Esophagus (tissue), 2 donors: ENCODE measurements around the gene PRM3. TPM values are rescaled to one million over a fixed set of nuclear protein-coding genes. Genes with fewer than 3 reads are reported as not detected.

Experiments
- H3K27ac ChIP-seq, 2 donors: one replicate each; pipeline ENCODE4 v1.5.1; 2013; ENCODE audit warnings: low read depth in 2 of 2, mild to moderate bottlenecking in 2 of 2, inconsistent platforms in 1 of 2, low read length in 1 of 2, moderate library complexity in 1 of 2
- H3K27me3 ChIP-seq, 2 donors: one replicate each; pipeline ENCODE4 v1.6.1; 2013; ENCODE audit warnings: low read length in 2 of 2, control low read depth in 1 of 2, mild to moderate bottlenecking in 1 of 2; ENCODE audit not compliant: insufficient read depth in 2 of 2, control insufficient read depth in 1 of 2
- H3K36me3 ChIP-seq, 2 donors: one replicate each; pipeline ENCODE4 v1.6.1; 2013; ENCODE audit warnings: low read length in 1 of 2; ENCODE audit not compliant: control insufficient read depth in 2 of 2, insufficient read depth in 2 of 2
- H3K4me1 ChIP-seq, 2 donors: one replicate each; pipeline ENCODE4 v1.6.1; 2013; ENCODE audit warnings: low read length in 1 of 2; ENCODE audit not compliant: control insufficient read depth in 2 of 2, insufficient read depth in 2 of 2
- H3K4me3 ChIP-seq, 2 donors: one replicate each; pipeline ENCODE4 v1.5.1; 2013; ENCODE audit warnings: low read length in 2 of 2, mild to moderate bottlenecking in 2 of 2, low read depth in 1 of 2, moderate library complexity in 1 of 2
- H3K9me3 ChIP-seq, 2 donors: one replicate each; pipeline ENCODE4 v1.6.1; 2013; ENCODE audit warnings: mild to moderate bottlenecking in 2 of 2, low read depth in 1 of 2, low read length in 1 of 2, moderate library complexity in 1 of 2; ENCODE audit not compliant: control insufficient read depth in 2 of 2, insufficient read depth in 1 of 2
- WGBS, 2 donors: extraction: QIAGEN DNeasy Blood & Tissue Kit; methylation state at CpG; one replicate each; pipeline ENCODE4 v1.1.7; 2013; 5-methylcytosine and 5-hydroxymethylcytosine counted together
- polyA plus RNA-seq, 2 donors: library from polyadenylated mRNA; stranded (reverse); fragments of 200-250 nt; gene quantifications; one replicate each; pipeline ENCODE4 v1.2.3, GENCODE V29; 2013
- donor health status: healthy with polysubstance abuse.
- donor health status: Bipolar disorder and iron deficiency.

The PRM3 gene
- polyA plus RNA-seq, 2 donors: not detected

DNA sequence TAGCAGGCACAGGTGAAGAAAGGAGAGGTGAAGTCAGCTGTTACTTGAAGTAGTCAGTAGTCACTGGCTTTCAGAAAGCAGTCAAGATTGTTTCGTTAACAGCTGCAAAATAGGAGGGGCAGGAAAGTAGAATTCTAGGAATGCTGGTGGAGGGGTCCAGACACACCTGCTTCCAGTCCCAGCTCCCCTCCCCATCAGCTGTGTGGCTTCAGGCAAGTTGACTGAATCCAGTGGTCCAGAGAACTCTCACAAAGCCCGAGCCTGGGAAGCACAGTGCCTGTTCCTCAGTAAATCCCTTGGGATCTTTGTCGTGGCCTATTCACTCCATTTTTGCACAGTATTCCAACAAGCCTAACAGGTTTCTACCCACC is 12.8 kb downstream of the PRM3 start:
- Histone ChIP-seq H3K36me3 (no peaks in the 10 kb centered on the region), H3K27me3 (no peaks in the 10 kb centered on the region), H3K27ac (no peak overlapping the region), H3K9me3 (no peaks in the 10 kb centered on the region), H3K4me1 (peaks cover 0 to 14% of the 10 kb centered on the region in 2 donors), H3K4me3 (no peak overlapping the region)
- WGBS, 2 donors: 61 to 64% methylated on average over 3 of the region's 3 CpGs

DNA sequence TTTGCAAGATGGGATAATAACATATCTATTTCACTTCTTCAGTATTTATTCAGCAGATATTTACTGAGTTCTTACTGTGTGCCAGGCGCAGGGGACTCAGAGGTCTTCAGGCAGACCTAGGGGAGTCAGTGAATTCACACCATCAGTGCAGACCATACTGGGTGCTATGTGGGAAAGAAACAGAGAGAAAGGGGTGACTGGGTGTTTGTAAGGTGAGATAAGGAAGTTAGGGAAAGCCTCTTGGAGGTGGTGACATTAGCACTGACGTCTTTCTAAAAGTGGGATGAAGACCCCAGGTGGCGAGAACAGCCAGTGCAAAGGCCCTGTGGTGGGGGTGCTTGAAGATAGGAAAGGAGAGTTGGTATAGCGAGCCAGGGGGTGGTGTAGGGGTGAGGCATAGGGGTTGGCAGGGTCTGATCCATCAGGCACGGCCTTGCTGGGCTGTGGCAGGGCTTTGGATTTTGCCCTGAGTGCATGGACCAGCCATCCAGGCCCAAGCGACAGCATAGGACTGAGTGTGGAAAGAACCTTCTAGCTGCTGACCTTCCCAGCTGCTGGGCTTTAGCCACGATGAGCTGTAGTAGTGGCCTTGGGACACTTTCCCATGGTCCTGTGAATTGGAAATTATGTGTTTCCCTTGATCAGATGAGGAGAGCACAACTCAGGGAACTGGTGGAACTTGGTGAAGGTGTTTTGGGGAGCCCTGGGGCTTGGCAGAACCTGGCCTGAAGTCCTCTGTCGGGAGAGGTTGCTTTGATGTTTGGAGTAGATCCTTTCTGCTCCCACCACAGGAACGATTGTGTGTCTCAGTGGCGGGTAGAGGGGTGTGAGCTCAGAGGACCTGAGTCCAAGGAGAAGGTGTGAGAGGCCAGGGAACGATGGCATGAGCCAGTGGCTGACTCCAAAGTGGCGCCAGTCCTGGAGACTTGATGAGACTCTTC is 13.5 kb downstream of the PRM3 start:
- Histone ChIP-seq H3K4me1 (peaks cover 0 to 15% of the 10 kb centered on the region in 2 donors), H3K27me3 (no peaks in the 10 kb centered on the region), H3K27ac (no peak overlapping the region), H3K4me3 (no peak overlapping the region), H3K9me3 (no peaks in the 10 kb centered on the region), H3K36me3 (no peaks in the 10 kb centered on the region)
- WGBS, 2 donors: 84 to 90% methylated on average over 12 of the region's 12 CpGs

DNA sequence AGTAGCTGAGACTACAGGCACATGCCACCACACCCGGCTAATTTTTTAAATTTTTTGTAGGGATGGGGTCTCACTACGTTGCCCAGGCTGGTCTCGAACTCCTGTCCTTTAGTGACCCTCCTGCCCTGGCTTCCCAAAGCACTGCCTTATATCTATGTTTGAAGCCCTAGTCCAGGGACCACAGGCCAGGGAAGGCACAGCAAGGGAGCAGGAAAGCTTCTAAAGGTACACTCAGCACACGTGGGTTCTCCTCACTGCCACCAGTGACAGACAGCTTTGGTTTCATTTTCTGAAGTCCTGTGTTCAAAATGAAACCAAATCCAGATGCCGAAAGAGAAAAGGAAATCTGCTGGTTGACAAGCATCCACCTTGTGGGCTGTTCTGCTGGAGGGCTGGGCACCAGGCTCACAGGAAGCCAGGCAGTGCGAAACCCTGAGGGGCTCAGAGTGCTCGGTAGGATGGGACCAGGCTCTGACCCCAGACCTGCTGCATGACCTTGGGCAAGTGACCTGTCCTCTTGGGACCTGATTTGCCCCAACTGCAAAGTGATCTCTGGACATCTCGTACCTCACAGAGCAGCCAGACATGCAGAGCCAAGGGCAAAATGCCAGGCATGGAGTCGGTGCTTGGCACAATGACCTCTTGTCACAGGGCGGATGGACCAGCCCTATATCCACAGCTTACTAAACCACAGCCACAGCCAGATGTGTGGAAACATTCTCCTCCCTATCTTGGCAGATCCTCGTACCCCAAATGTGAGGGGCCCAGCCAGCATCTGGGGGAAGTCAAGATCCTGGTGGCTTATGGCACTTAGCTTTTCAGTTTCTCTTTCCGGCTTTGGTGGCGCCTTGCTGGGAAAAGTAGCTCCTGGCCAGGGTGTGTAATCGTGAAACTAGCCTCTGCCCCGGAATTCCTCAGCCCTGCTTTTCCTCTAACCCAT is 14.6 kb downstream of the PRM3 start:
- no peaks in the 10 kb centered on the region for H3K36me3 ChIP-seq
- no peaks in the 10 kb centered on the region for H3K27me3 ChIP-seq
- 44% methylated on average over 15 of the region's 15 CpGs for WGBS, 2 donors
- no peaks in the 10 kb centered on the region for H3K9me3 ChIP-seq
- peaks cover 0 to 21% of the 10 kb centered on the region in 2 donors for H3K4me1 ChIP-seq
- H3K4me3 ChIP-seq: no peak overlapping the region
- no peak overlapping the region for H3K27ac ChIP-seq

DNA sequence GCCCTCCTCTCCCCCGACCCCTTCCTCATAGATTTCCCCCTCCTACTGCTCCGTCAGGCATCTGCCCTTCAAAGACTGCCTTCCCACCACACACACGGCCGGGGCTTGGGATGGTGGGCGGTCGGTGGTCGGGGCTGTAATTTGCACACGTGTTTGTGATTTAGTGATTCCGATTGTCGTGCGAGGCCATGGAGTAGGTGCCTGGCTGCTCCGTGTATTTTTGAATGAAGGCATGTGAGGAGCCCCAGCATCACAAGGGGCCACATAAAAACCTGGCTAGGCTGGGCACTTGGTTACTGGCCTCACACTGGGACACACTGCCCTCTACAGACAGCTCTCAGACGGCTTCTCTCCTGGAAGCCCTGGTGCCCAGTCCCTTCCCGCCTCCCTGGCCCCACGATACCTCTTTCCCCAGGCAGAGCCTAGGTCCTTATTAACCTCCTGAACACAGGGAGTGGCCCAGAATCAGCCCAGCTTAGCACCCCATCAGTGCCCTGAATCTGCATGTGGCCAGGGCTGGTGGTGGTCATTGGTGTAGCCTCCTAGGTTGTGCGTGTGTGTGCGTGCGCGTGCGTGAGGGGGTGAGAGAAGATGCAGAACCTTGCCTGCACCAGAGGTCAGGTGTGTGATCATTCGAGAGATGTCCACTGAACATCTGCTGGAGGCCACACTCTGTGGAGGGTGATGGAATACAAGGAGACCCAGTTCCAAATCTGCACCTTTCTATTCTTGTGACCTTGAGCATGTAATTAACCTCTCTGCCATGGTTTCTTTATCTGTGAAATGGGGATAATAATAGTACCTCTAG is 16.1 kb downstream of the PRM3 start:
- Histone ChIP-seq H3K4me1 (peaks cover 0 to 21% of the 10 kb centered on the region in 2 donors), H3K9me3 (no peaks in the 10 kb centered on the region), H3K27me3 (no peaks in the 10 kb centered on the region), H3K36me3 (no peaks in the 10 kb centered on the region), H3K4me3 (peak overlapping the region; percentile 65 to 73), H3K27ac (peak overlapping the region; percentile 93)
- WGBS, 2 donors: 24 to 26% methylated on average over 21 of the region's 21 CpGs

DNA sequence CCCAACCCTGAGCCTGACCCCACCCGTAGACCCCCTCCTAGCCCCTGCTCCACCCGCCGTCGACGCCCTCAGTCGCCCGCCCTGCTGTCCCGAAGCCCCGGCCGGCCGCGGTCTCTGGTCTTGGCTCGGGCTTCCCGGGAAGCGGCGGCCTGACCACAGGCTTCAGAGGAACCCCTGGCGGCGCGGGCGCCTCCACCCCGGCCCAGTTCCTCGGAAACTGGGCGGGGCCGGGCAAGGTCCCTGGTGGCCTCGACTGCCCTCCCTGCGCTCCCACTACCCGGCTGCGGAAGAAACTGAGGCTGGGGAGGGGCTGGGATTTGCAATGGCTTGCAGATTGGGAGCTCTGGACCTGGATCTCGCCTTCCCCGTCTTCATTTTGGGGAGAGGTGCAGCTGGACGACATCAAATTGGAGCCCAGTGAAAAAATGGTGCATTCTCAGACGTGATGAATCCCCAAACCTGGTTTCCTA is 16.7 kb downstream of the PRM3 start:
- no peaks in the 10 kb centered on the region for H3K9me3 ChIP-seq
- peak overlapping the region; percentile 65 to 73 for H3K4me3 ChIP-seq
- H3K36me3 ChIP-seq: no peaks in the 10 kb centered on the region
- H3K27ac ChIP-seq: peak overlapping the region; percentile 93
- WGBS, 2 donors: 1 to 2% methylated on average over 30 to 32 of the region's 32 CpGs
- no peaks in the 10 kb centered on the region for H3K27me3 ChIP-seq
- peaks cover 0 to 21% of the 10 kb centered on the region in 2 donors for H3K4me1 ChIP-seq

DNA sequence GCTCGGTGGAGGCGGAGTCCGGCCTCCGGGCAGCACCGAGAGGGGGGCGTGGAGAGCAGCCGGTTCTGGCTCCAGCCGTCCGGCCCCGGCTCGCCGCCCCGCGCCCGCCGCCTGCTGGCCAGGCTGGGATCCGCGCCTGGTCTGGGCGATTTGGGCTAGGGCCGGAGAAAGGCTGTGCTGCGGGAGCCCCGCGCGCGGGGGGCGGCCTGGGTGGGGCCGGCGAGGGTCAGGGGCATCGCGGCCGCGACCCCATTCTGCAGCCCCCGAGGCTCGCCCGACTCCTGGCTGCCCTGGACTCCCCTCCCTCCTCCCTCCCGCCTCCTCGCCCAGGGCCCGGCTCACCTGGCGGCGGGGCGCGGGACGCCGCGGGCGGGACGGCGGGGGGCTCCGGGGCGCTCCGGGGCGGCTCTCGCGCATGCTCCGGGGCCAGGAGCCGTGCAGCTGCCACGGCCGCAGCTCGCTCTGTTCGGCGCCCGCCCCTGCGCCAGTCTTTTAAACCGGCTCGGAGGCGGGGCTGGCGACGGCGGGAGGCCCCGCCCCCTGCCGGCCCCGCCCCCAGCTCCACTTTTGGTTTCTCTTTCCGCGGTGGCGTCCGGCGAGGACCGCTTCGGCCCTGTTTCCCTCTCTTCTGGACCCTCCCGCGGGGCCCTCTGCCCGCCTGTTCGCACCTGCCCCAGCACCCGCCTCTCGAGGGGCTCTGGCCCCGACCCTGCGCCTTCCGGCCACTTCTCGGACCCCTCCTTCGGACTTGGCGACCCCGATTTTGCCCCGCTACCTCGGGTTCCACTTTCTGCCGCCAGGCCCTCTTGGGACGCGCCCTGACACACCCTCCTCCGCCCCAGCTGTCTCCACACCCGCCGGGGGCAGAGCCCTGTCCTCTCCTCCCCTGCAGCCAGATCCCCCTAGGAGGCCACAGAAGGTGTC is 17.4 kb downstream of the PRM3 start, which contains the start of gene SOCS1:
Gene SOCS1, minus strand, starts transcription at position 468 of the 924 bp plus-strand sequence. CDS start 726 bp downstream, outside the sequence.
- H3K9me3 ChIP-seq: no peaks in the 10 kb centered on the region
- peak within 1 kb of the TSS; percentile 93 for H3K27ac ChIP-seq
- H3K36me3 ChIP-seq: no peaks in the 10 kb centered on the region
- WGBS, 2 donors: 0 to 1% methylated on average over 52 to 100 of the region's 100 CpGs
- H3K27me3 ChIP-seq: no peaks in the 10 kb centered on the region
- peak within 1 kb of the TSS; percentile 65 to 73 for H3K4me3 ChIP-seq
- peaks cover 0 to 20% of the 10 kb centered on the region in 2 donors for H3K4me1 ChIP-seq

DNA sequence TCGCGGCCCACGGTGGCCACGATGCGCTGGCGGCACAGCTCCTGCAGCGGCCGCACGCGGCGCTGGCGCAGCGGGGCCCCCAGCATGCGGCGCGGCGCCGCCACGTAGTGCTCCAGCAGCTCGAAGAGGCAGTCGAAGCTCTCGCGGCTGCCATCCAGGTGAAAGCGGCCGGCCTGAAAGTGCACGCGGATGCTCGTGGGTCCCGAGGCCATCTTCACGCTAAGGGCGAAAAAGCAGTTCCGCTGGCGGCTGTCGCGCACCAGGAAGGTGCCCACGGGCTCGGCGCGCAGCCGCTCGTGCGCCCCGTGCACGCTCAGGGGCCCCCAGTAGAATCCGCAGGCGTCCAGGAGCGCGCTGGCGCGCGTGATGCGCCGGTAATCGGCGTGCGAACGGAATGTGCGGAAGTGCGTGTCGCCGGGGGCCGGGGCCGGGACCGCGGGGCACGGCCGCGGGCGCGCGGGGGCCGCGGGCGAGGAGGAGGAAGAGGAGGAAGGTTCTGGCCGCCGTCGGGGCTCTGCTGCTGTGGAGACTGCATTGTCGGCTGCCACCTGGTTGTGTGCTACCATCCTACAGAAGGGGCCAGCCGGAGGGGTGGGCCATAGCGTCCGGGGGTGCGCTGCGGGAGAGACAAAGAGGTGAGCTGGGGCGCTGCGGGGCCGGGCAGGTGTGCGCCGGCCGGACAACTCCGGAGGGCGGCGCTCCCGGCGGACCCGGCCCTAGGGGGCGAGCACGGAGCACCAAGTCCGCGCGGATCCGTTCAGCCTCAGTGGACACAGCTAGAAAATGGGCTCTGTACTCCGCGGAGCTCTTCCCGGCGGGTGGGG is 18.3 kb downstream of the PRM3 start:
- 1 to 2% methylated on average over 100 to 105 of the region's 105 CpGs for WGBS, 2 donors
- H3K27ac ChIP-seq: peak overlapping the region; percentile 71 to 93
- H3K4me1 ChIP-seq: peaks cover 0 to 18% of the 10 kb centered on the region in 2 donors

More for the DNA sequence above, 18.3 kb downstream of the PRM3 start:
- Histone ChIP-seq H3K27me3 (no peaks in the 10 kb centered on the region), H3K36me3 (no peaks in the 10 kb centered on the region), H3K9me3 (no peaks in the 10 kb centered on the region), H3K4me3 (peak overlapping the region; percentile 65 to 73)
